Panc1 (cell line): Measurements from ENCODE around the gene PHLDB1. TPM values are rescaled to one million over a fixed set of nuclear protein-coding genes. Genes with fewer than 3 reads are reported as not detected.

ENCODE experiments used
- ATAC-seq: fragments of 200-7000 bp; cut with Tn5 transposase; 2 replicates; pipeline ENCODE4 v1.9.1; 2020; ENCODE audit warnings: mild to moderate bottlenecking, moderate library complexity
- BruUV-seq: library from RNA; stranded (reverse); fragments of 400-500 nt; replicated peaks from 2 replicates; lab custom pipeline; 2021; lab: Mats Ljungman, UMichigan
- CTCF ChIA-PET: fragments of 300-600 bp; sonication (Branson Sonifier 250); formaldehyde crosslinking; loops from one replicate; lab custom pipeline; 2022; ENCODE audit warnings: antibody characterized with exemption; lab: Charles Lee
- POLR2A ChIA-PET: fragments of 300-600 bp; sonication (Branson Sonifier 250); formaldehyde crosslinking; loops from one replicate; lab custom pipeline; 2022; ENCODE audit warnings: antibody characterized with exemption; lab: Charles Lee
- DNase-seq: peaks from one replicate; pipeline ENCODE4 v3.0.0-alpha.2; 2010; ENCODE audit warnings: low read depth, low spot score
- H3K27ac ChIP-seq: 2 replicates; pipeline ENCODE4 v1.5.1; 2011; ENCODE audit warnings: mild to moderate bottlenecking, low read length, inconsistent platforms
- H3K27me3 ChIP-seq: fragments of 200-500 bp; sonication (Bioruptor generic); 2 replicates; pipeline ENCODE4 v1.6.0; 2014; ENCODE audit warnings: low read length, inconsistent platforms; ENCODE audit not compliant: control insufficient read depth, insufficient read depth
- H3K36me3 ChIP-seq: fragments of 200-500 bp; sonication (Bioruptor generic); 2 replicates; pipeline ENCODE4 v1.5.1; 2014; ENCODE audit warnings: inconsistent platforms, mild to moderate bottlenecking, low read length, moderate library complexity; ENCODE audit not compliant: control insufficient read depth, insufficient read depth
- H3K4me1 ChIP-seq: 2 replicates; pipeline ENCODE4 v1.5.1; 2011; ENCODE audit warnings: inconsistent platforms, mild to moderate bottlenecking, low read length, moderate library complexity; ENCODE audit not compliant: control insufficient read depth, insufficient read depth
- H3K4me3 ChIP-seq, 2 experiments: 2 replicates each; pipeline ENCODE4 v1.5.1; 2011 to 2012; ENCODE audit warnings: low read depth in 2 of 2, low read length in 2 of 2, mild to moderate bottlenecking in 2 of 2, inconsistent platforms in 1 of 2, moderate library complexity in 1 of 2
- H3K9me3 ChIP-seq: fragments of 200-500 bp; sonication (Bioruptor generic); 2 replicates; pipeline ENCODE4 v1.5.1; 2014; ENCODE audit warnings: low read depth, mild to moderate bottlenecking, inconsistent platforms, low read length, moderate library complexity; ENCODE audit not compliant: control insufficient read depth, insufficient read depth
- CTCF ChIP-seq: fragments of 450-650 bp; IDR thresholded peaks from 2 replicates; pipeline ENCODE4 v1.5.1; 2017; ENCODE audit warnings: mild to moderate bottlenecking
- POLR2AphosphoS5 ChIP-seq: IDR thresholded peaks from 2 replicates; pipeline ENCODE4 v1.6.1; 2012; ENCODE audit warnings: mild to moderate bottlenecking, low read depth, low read length, moderate library complexity
- REST ChIP-seq, 2 experiments: IDR thresholded peaks; 2 replicates each; pipeline ENCODE4 v1.6.1; 2011 to 2012; ENCODE audit warnings: low read depth in 2 of 2, control low read depth in 1 of 2, low read length in 1 of 2, mild to moderate bottlenecking in 1 of 2, moderate library complexity in 1 of 2; ENCODE audit not compliant: insufficient read depth in 1 of 2
- SIN3A ChIP-seq: IDR thresholded peaks from 2 replicates; pipeline ENCODE4 v1.6.1; 2012; ENCODE audit warnings: low read depth, mild to moderate bottlenecking, low read length, moderate library complexity, borderline replicate concordance; ENCODE audit not compliant: insufficient read depth
- TCF7L2 ChIP-seq: IDR thresholded peaks from 2 replicates; pipeline ENCODE4 v1.6.1; 2011; ENCODE audit warnings: mild to moderate bottlenecking, low read depth, low read length, inconsistent platforms
- in situ Hi-C: cut with HindIII; loops from 2 replicates; pipeline ENCODE4 v1.10.0; 2016; ENCODE audit warnings: low sequenced_read_pairs, low pct_unique_long_range_greater_than_20kb
- intact Hi-C: fragments of 100-400 bp; cut with micrococcal nuclease; formaldehyde crosslinking; loops from one replicate; pipeline ENCODE4 v1.10.0; 2022; ENCODE audit not compliant: unreplicated experiment
- total RNA-seq: library from RNA; stranded (reverse); gene quantifications from one replicate; pipeline ENCODE4 v1.2.1, GENCODE V29; 2021; ENCODE audit not compliant: unreplicated experiment

Gene PHLDB1
- total RNA-seq, 1 experiment from 2014 or later, result 97.7 TPM

- ATAC-seq (no peak), DNase-seq (no peak)
- in situ Hi-C loops, result no loop called here
- CTCF ChIA-PET, result no interaction called here
- no peak overlapping the region for H3K4me3 ChIP-seq
- intact Hi-C loops, result no loop called here
- H3K36me3 ChIP-seq, result peaks cover 5% of the 10 kb centered on the region; the same call in 1 of the 2 replicates
- no TSS peak for BruUV-seq
- no peaks in the 10 kb centered on the region for H3K27me3 ChIP-seq
- no peaks in the 10 kb centered on the region for H3K9me3 ChIP-seq
- no peak overlapping the region for H3K27ac ChIP-seq
- POLR2A ChIA-PET, result no interaction called here
- TF ChIP-seq POLR2AphosphoS5 (no peak), TCF7L2 (no peak), SIN3A (no peak), CTCF (no peak), REST (IDR thresholded peaks at IDR 0.05; ENCODE audit: insufficient read depth in 1 of 2, low read depth in 2 of 2, low read length in 1 of 2) (no peak)
- no peaks in the 10 kb centered on the region for H3K4me1 ChIP-seq
Measured at GRCh38 chr11:118635642-118636041, 28.2 kb downstream of the PHLDB1 start.

DNA sequence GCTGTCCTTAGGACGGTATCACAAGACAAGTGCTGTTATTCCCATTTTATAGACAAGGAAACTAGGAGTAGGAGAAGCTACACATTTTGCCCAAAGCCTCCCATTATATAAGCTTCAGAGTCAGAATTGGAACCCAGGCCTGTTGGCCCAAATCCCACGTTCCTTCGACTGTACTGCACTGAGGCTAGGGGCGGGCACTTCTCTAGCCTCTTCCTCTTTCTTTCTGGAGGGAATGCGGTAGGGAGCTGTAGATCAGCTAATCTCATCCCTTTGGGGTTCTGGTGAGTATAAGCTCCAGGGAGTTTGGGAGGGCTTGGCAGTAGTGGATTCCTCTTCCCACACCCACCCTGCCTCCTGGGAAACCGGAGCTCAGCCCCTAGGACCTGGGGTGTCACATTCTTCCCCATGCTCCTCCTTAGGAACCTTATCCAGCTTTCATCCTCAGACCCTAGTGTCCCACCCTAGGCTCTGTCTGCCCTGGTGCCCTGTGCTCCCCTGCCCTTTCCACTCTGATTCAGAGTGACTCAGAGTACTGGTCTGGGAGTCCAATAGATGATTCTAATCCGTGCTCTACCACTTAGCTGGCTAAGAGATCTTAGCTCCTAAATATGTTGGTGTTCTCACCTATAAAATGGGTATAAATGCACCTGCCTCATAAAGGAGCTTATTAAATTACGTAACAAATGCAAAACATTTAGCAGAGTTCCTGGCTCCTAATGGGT, 29.3 kb downstream of the PHLDB1 start:
- Histone ChIP-seq H3K4me1 (no peaks in the 10 kb centered on the region), H3K36me3 (peaks cover 5% of the 10 kb centered on the region; the same call in 1 of the 2 replicates), H3K9me3 (no peaks in the 10 kb centered on the region), H3K27me3 (no peaks in the 10 kb centered on the region), H3K27ac (no peak overlapping the region), H3K4me3 (no peak overlapping the region)
- TF ChIP-seq POLR2AphosphoS5 (no peak), REST (IDR thresholded peaks at IDR 0.05; ENCODE audit: insufficient read depth in 1 of 2, low read depth in 2 of 2, low read length in 1 of 2) (no peak), SIN3A (no peak), CTCF (no peak), TCF7L2 (no peak)
- ChIA-PET POLR2A (interaction anchor here (0.6 kb wide), 2 partner anchors 10 to 98 kb away, joined by 4 to 5 read pairs; no protein-coding TSS in a partner anchor), CTCF (interaction anchor here (0.6 kb wide), 1 partner anchor 524 kb away, joined by 7 read pairs; no protein-coding TSS in a partner anchor)
- DNase-seq (no peak), ATAC-seq (no peak)
- BruUV-seq, result no TSS peak
- in situ Hi-C loops, result no loop called here
- intact Hi-C loops, result no loop called here
